A549 (cell line): Measurements from ENCODE around the gene MID1IP1. TPM values are rescaled to one million over a fixed set of nuclear protein-coding genes. Genes with fewer than 3 reads are reported as not detected.

Experiments used
- ATAC-seq, 2 experiments: fragments of 200-7000 bp in 1 of 2; fragments of >200 bp in 1 of 2; cut with Nextera tagmentation in 1 of 2; cut with Tn5 transposase in 1 of 2; 3 replicates each; pipeline versions ENCODE4 v1.8.0 to v1.9.1; 2018 to 2020; ENCODE audit warnings: mild to moderate bottlenecking in 1 of 2, moderate library complexity in 1 of 2
- CTCF ChIA-PET: fragments of 300-600 bp; sonication (Branson Sonifier 250); formaldehyde crosslinking; extraction: SDS; loops from one replicate; lab custom pipeline; 2021; ENCODE audit warnings: antibody characterized with exemption, inconsistent platforms; lab: Yijun Ruan, JAX
- POLR2A ChIA-PET: fragments of 350-600 bp; formaldehyde crosslinking; extraction: SDS; loops from one replicate; lab custom pipeline; 2021; ENCODE audit warnings: antibody characterized with exemption, inconsistent platforms; lab: Yijun Ruan, JAX
- DNase-seq, 2 experiments: peaks; one replicate each; pipeline versions ENCODE4 v3.0.0 to v3.0.0-alpha.2; 2011 to 2016; ENCODE audit warnings: low read depth in 1 of 2, low spot score in 1 of 2
- FAIRE-seq: peaks from 2 replicates; lab custom pipeline; 2011; peaks lifted over from hg19 to GRCh38; lab: Jason Lieb, UNC
- H3K27ac ChIP-seq, 2 experiments: fragments of >200 bp; sonication (Bioruptor Twin); formaldehyde crosslinking; 3 replicates each; pipeline ENCODE4 v1.5.1; 2016 to 2017
- H3K4me1 ChIP-seq: fragments of >200 bp; sonication (Bioruptor Twin); formaldehyde crosslinking; 3 replicates; pipeline ENCODE4 v1.6.1; 2016
- H3K4me2 ChIP-seq: fragments of >200 bp; sonication (Bioruptor Twin); formaldehyde crosslinking; 3 replicates; pipeline ENCODE4 v1.6.1; 2016
- H3K4me3 ChIP-seq: fragments of >200 bp; sonication (Bioruptor Twin); formaldehyde crosslinking; 3 replicates; pipeline ENCODE4 v1.5.1; 2016
- H3K9me3 ChIP-seq: fragments of >200 bp; sonication (Bioruptor Twin); formaldehyde crosslinking; 3 replicates; pipeline ENCODE4 v1.6.1; 2016
- BCL3 ChIP-seq: fragments of >200 bp; sonication (Bioruptor Twin); formaldehyde crosslinking; IDR thresholded peaks from 3 replicates; pipeline ENCODE4 v1.6.1; 2016
- BHLHE40 ChIP-seq: IDR thresholded peaks from 2 replicates; pipeline ENCODE4 v1.6.1; 2012; ENCODE audit warnings: low read depth, low read length, inconsistent platforms
- CBX2 ChIP-seq: fragments of 200-600 bp; sonication (generic); IDR thresholded peaks from 2 replicates; pipeline ENCODE4 v1.6.1; 2016; ENCODE audit warnings: low read depth, mild to moderate bottlenecking, borderline replicate concordance
- CTCF ChIP-seq: fragments of >200 bp; sonication (Bioruptor Twin); formaldehyde crosslinking; IDR thresholded peaks from 3 replicates; pipeline ENCODE4 v1.5.1; 2016
- EHMT2 ChIP-seq: fragments of 200-600 bp; sonication (generic); IDR thresholded peaks from 2 replicates; pipeline ENCODE4 v1.6.1; 2016; ENCODE audit warnings: antibody characterized with exemption, low read depth, mild to moderate bottlenecking, moderate library complexity
- ELK1 ChIP-seq: fragments of 150-350 bp; IDR thresholded peaks from 2 replicates; pipeline ENCODE4 v1.6.1; 2014; ENCODE audit warnings: low read depth, mild to moderate bottlenecking, low read length
- EP300 ChIP-seq, 2 experiments: fragments of >200 bp; sonication (Bioruptor Twin); formaldehyde crosslinking; IDR thresholded peaks; 2 replicates in 1 of 2; 3 replicates in 1 of 2; pipeline ENCODE4 v1.6.1; 2016 to 2017
- ESRRA ChIP-seq: fragments of 150-350 bp; IDR thresholded peaks from 2 replicates; pipeline ENCODE4 v1.6.1; 2014; ENCODE audit warnings: mild to moderate bottlenecking, low read length, borderline replicate concordance
- FOSB ChIP-seq: fragments of 250-450 bp; sonication (Bioruptor Pico); IDR thresholded peaks from 2 replicates; pipeline ENCODE4 v1.5.0; 2020; ENCODE audit warnings: mild to moderate bottlenecking, moderate library complexity
- FOXS1 ChIP-seq: fragments of 250-450 bp; sonication (Bioruptor Pico); IDR thresholded peaks from 2 replicates; pipeline ENCODE4 v1.5.0; 2020; ENCODE audit warnings: mild to moderate bottlenecking, moderate library complexity
- GATA3 ChIP-seq: IDR thresholded peaks from 2 replicates; pipeline ENCODE4 v1.6.1; 2012; ENCODE audit warnings: borderline replicate concordance
- HDAC2 ChIP-seq: fragments of 200-600 bp; sonication (generic); IDR thresholded peaks from 2 replicates; pipeline ENCODE4 v1.6.1; 2016
- HEYL ChIP-seq: fragments of 250-450 bp; sonication (Bioruptor Pico); IDR thresholded peaks from 2 replicates; pipeline ENCODE4 v1.8.0; 2021; ENCODE audit warnings: mild to moderate bottlenecking, moderate library complexity
- HMGXB4 ChIP-seq: fragments of 250-450 bp; sonication (Bioruptor Pico); IDR thresholded peaks from 2 replicates; pipeline ENCODE4 v1.5.0; 2021; ENCODE audit warnings: mild to moderate bottlenecking, moderate library complexity, borderline replicate concordance
- JUN ChIP-seq, 2 experiments: fragments of >200 bp; sonication (Bioruptor Twin); formaldehyde crosslinking; IDR thresholded peaks; 2 replicates in 1 of 2; 3 replicates in 1 of 2; pipeline ENCODE4 v1.6.1; 2016 to 2017
- KDM1A ChIP-seq: fragments of 200-600 bp; sonication (generic); IDR thresholded peaks from 2 replicates; pipeline ENCODE4 v1.6.1; 2016; ENCODE audit warnings: low read depth, mild to moderate bottlenecking
- NPAS2 ChIP-seq: fragments of 250-450 bp; sonication (Bioruptor Pico); IDR thresholded peaks from 2 replicates; pipeline ENCODE4 v1.8.0; 2022; ENCODE audit warnings: mild to moderate bottlenecking, moderate library complexity, borderline replicate concordance
- NR3C1 ChIP-seq: fragments of >200 bp; sonication (Bioruptor Twin); formaldehyde crosslinking; IDR thresholded peaks from 3 replicates; pipeline ENCODE4 v1.6.1; 2017
- POLR2AphosphoS2 ChIP-seq: conservative IDR thresholded peaks from 2 replicates; pipeline ENCODE4 v1.6.1; 2012; ENCODE audit warnings: low read length, improper control_type of control experiment, inconsistent platforms
- RARB ChIP-seq: fragments of 250-450 bp; sonication (Bioruptor Pico); IDR thresholded peaks from 2 replicates; pipeline ENCODE4 v1.8.0; 2021; ENCODE audit warnings: mild to moderate bottlenecking, moderate library complexity
- RNF2 ChIP-seq: fragments of 200-600 bp; sonication (generic); IDR thresholded peaks from 2 replicates; pipeline ENCODE4 v1.6.1; 2016; ENCODE audit warnings: low read depth, mild to moderate bottlenecking, antibody characterized with exemption, moderate library complexity, borderline replicate concordance
- SMC3 ChIP-seq: fragments of >200 bp; sonication (Bioruptor Twin); formaldehyde crosslinking; IDR thresholded peaks from 3 replicates; pipeline ENCODE4 v1.6.1; 2018; ENCODE audit warnings: inconsistent platforms
- TFCP2L1 ChIP-seq: fragments of 250-450 bp; sonication (Bioruptor Pico); IDR thresholded peaks from 2 replicates; pipeline ENCODE4 v1.5.0; 2021; ENCODE audit warnings: mild to moderate bottlenecking
- ZFP36 ChIP-seq: fragments of 450-650 bp; IDR thresholded peaks from 2 replicates; pipeline ENCODE4 v1.6.1; 2014; ENCODE audit warnings: borderline replicate concordance; ENCODE audit not compliant: partially characterized antibody
- WGBS: methylation state at CpG from one replicate; pipeline ENCODE4 v1.1.6; 2017; ENCODE audit errors: missing lambda C conversion rate; 5-methylcytosine and 5-hydroxymethylcytosine counted together
- polyA plus RNA-seq, 4 experiments: library from polyadenylated mRNA; depleted of rRNA in 3 of 4; stranded (reverse); fragments of >200 nt; fragmentation: RNase III in 1 of 4; extraction: RNeasy Plus Mini Kit Qiagen cat#74134 plus additional on column Dnase treatment in 1 of 4; gene quantifications; 2 replicates in 3 of 4; 3 replicates in 1 of 4; pipeline ENCODE4 v1.2.3, GENCODE V29; 2011 to 2017

MID1IP1 gene
- polyA plus RNA-seq, 2 of the 4 experiments (the other 2 are of a cell fraction): 40.1 to 56.5 TPM

- no peak for ATAC-seq
- Histone ChIP-seq H3K27ac (no peak overlapping the region), H3K4me2 (no peak overlapping the region), H3K9me3 (no peaks in the 10 kb centered on the region)
- FAIRE-seq: no peak
- TF ChIP-seq HMGXB4 (CRISPR knock-in tag) (no peak), GATA3 (no peak), RNF2 (no peak), NPAS2 (CRISPR knock-in tag) (no peak), CBX2 (no peak), CTCF (no peak), HDAC2 (no peak), TFCP2L1 (CRISPR knock-in tag) (no peak), SMC3 (no peak), RARB (CRISPR knock-in tag) (no peak), POLR2AphosphoS2 (no peak), EHMT2 (no peak), JUN (IDR thresholded peaks at IDR 0.05) (no peak), EP300 (IDR thresholded peaks at IDR 0.05) (no peak), FOSB (CRISPR knock-in tag) (no peak), ESRRA (no peak), BCL3 (no peak), KDM1A (no peak)
- TF ChIP-seq, all 56 proteins: peak for 0
- ChIA-PET CTCF (interaction anchor here (0.7 kb wide), 1 partner anchor 71 kb away, joined by 3 read pairs; no protein-coding TSS in a partner anchor), POLR2A (no interaction called here)
- Histone ChIP-seq H3K4me3 (no peak overlapping the region), H3K4me1 (no peaks in the 10 kb centered on the region)
- no peak for DNase-seq
- WGBS: 51% methylated on average over 3 of the region's 3 CpGs
Observed at GRCh38 chrX:38839277-38839676, 38.0 kb downstream of the MID1IP1 start.

- Histone ChIP-seq H3K27ac (no peak overlapping the region), H3K4me3 (no peak overlapping the region), H3K4me2 (no peak overlapping the region), H3K4me1 (no peaks in the 10 kb centered on the region), H3K9me3 (no peaks in the 10 kb centered on the region)
- ChIA-PET POLR2A (no interaction called here), CTCF (interaction anchor here (0.7 kb wide), 1 partner anchor 72 kb away, joined by 3 read pairs; no protein-coding TSS in a partner anchor)
- FAIRE-seq (no peak), DNase-seq (no peak), ATAC-seq (no peak)
- 0% methylated on average over 1 of the region's 1 CpG for WGBS
- TF ChIP-seq NPAS2 (CRISPR knock-in tag): no peak
- no peak for TF ChIP-seq BHLHE40
- no peak for TF ChIP-seq HEYL (CRISPR knock-in tag)
- no peak for TF ChIP-seq ZFP36
- no peak for TF ChIP-seq RNF2
- TF ChIP-seq ELK1: no peak
- TF ChIP-seq FOXS1 (CRISPR knock-in tag): no peak
- TF ChIP-seq NR3C1: no peak
Observed at GRCh38 chrX:38839944-38840343, 38.7 kb downstream of the MID1IP1 start.
